NCI-H2107 (cell line): ENCODE data around the gene SLC29A2.

ENCODE experiments used
- DNase-seq: peaks from one replicate; lab custom pipeline; 2025; lab: John Stamatoyannopoulos, UW

Gene SLC29A2

GRCh38 chr11:66371627-66372415, at the start of gene SLC29A2:
TSS of gene SLC29A2 (minus strand) at chr11:66371760. CDS start at chr11:66371591, 169 bp downstream.
- DNase-seq, result peak; percentile 89

- DNase-seq, result no peak
These were observed 49.3 kb upstream of the SLC29A2 start, which contains the start of gene NPAS4 for GRCh38 chr11:66420671-66421476. TSS of gene NPAS4 (plus strand) at chr11:66421035. CDS start at chr11:66421180, 145 bp downstream.

GRCh38 chr11:66419825-66420224, 48.3 kb upstream of the SLC29A2 start:
- no peak for DNase-seq

GRCh38 chr11:66418986-66419308, 47.4 kb upstream of the SLC29A2 start:
- DNase-seq, result no peak

GRCh38 chr11:66418168-66418985, 46.8 kb upstream of the SLC29A2 start:
- peak; percentile 45 for DNase-seq

GRCh38 chr11:66417000-66417399, 45.4 kb upstream of the SLC29A2 start:
- DNase-seq, result no peak

- DNase-seq, result no peak
These were observed 43.9 kb upstream of the SLC29A2 start for GRCh38 chr11:66415423-66415822.

GRCh38 chr11:66414120-66414934, 42.8 kb upstream of the SLC29A2 start:
- DNase-seq, result no peak

- DNase-seq, result no peak
These were observed 41.6 kb upstream of the SLC29A2 start for GRCh38 chr11:66413167-66413566.

GRCh38 chr11:66412110-66412509, 40.5 kb upstream of the SLC29A2 start:
- no peak for DNase-seq

- no peak for DNase-seq
These were observed 39.8 kb upstream of the SLC29A2 start for GRCh38 chr11:66411323-66411722.

GRCh38 chr11:66410191-66410590, 38.6 kb upstream of the SLC29A2 start:
- DNase-seq, result no peak

GRCh38 chr11:66409226-66409625, 37.7 kb upstream of the SLC29A2 start:
- no peak for DNase-seq

GRCh38 chr11:66408488-66409214, 37.1 kb upstream of the SLC29A2 start:
- peak; percentile 84 for DNase-seq

GRCh38 chr11:66407651-66408050, 36.1 kb upstream of the SLC29A2 start:
- DNase-seq, result no peak

- no peak for DNase-seq
These were observed 22.4 kb upstream of the SLC29A2 start for GRCh38 chr11:66393954-66394353.

- DNase-seq, result no peak
These were observed 19.8 kb upstream of the SLC29A2 start for GRCh38 chr11:66391322-66391721.

- DNase-seq, result peak; percentile 78
These were observed 17.3 kb upstream of the SLC29A2 start for GRCh38 chr11:66388780-66389386.

GRCh38 chr11:66386171-66387069, 14.9 kb upstream of the SLC29A2 start:
- peak; percentile 81 for DNase-seq
